MCF 10A (cell line): Measurements from ENCODE around the gene DCAKD. TPM values are rescaled to one million over a fixed set of nuclear protein-coding genes. Genes with fewer than 3 reads are reported as not detected.
A peak's percentile ranks its signal among the peaks of the same experiment; 100 is the strongest.

Experiments used
- BruUV-seq: library from RNA; stranded (reverse); fragments of 400-500 nt; replicated peaks from 2 replicates; lab custom pipeline; 2021; lab: Mats Ljungman, UMichigan
- CTCF ChIA-PET: fragments of 300-600 bp; sonication (Branson Sonifier 250); formaldehyde crosslinking; extraction: SDS; loops from one replicate; lab custom pipeline; 2021; ENCODE audit warnings: antibody characterized with exemption, inconsistent platforms; lab: Yijun Ruan, JAX
- POLR2A ChIA-PET: fragments of 300-600, 350-650 bp; sonication (Branson Sonifier 250); formaldehyde crosslinking; extraction: SDS; loops from one replicate; lab custom pipeline; 2020; ENCODE audit warnings: antibody characterized with exemption, inconsistent platforms; lab: Yijun Ruan, JAX
- DNase-seq: peaks from one replicate; pipeline ENCODE4 v3.0.0-alpha.2; 2018; ENCODE audit not compliant: unreplicated experiment
- H3K27ac Mint-ChIP-seq: one replicate; pipeline ENCODE4 v1.8.0; 2022; ENCODE audit warnings: mild to moderate bottlenecking, low read depth, mixed read lengths; ENCODE audit not compliant: unreplicated experiment
- H3K27me3 Mint-ChIP-seq: one replicate; pipeline ENCODE4 v1.8.0; 2022; ENCODE audit warnings: mixed read lengths; ENCODE audit not compliant: insufficient read depth, unreplicated experiment
- H3K36me3 Mint-ChIP-seq: one replicate; pipeline ENCODE4 v1.8.0; 2022; ENCODE audit warnings: mild to moderate bottlenecking, moderate library complexity, mixed read lengths; ENCODE audit not compliant: insufficient read depth, unreplicated experiment
- H3K4me1 Mint-ChIP-seq: one replicate; pipeline ENCODE4 v1.8.0; 2022; ENCODE audit warnings: mixed read lengths; ENCODE audit not compliant: insufficient read depth, unreplicated experiment
- H3K4me3 Mint-ChIP-seq: one replicate; pipeline ENCODE4 v1.8.0; 2022; ENCODE audit warnings: mild to moderate bottlenecking, moderate library complexity, mixed read lengths; ENCODE audit not compliant: unreplicated experiment
- H3K9me3 Mint-ChIP-seq: one replicate; pipeline ENCODE4 v1.8.0; 2022; ENCODE audit warnings: mixed read lengths; ENCODE audit not compliant: unreplicated experiment
- intact Hi-C: fragments of 100-400 bp; cut with micrococcal nuclease; formaldehyde crosslinking; loops from 2 replicates; pipeline ENCODE4 v1.14.1; 2022
- total RNA-seq: library from RNA; stranded (reverse); gene quantifications from 2 replicates; pipeline ENCODE4 v1.2.3, GENCODE V29; 2022
- TF ChIP-seq, protein P1 (sequence below): fragments of 200-600 bp; IDR thresholded peaks from one replicate; pipeline ENCODE4 v1.8.0; 2022; ENCODE audit warnings: antibody characterized with exemption, mild to moderate bottlenecking; ENCODE audit not compliant: unreplicated experiment

DCAKD gene
- total RNA-seq, 1 experiment from 2014 or later = 23.3 TPM

DNA sequence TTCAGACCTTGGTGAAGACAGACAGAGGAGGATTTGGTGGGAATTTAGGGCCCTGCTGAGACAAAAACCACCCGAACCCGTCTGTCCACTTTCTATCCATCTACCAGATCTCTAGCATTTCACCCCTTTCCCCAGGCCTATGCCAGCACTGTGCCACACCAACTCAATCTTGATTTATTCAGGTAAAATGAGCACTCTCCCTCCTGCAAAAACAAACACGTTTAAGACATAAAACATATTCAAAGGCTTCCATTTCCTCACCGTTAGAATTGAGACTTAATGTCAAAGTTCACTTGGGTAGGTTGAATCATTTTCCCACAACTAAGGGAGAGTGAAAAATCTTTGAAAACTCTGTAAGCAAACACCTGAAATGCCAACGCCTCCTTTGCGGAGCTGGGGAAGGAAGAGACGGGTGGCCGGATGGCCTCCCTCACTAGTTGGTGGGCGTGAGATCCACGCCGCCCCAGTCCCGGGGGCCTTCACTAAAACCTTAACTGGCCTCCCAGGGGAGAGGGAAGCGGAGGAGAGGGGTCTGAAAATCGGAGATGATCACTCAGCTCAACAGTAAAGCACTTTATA lies 862 bp downstream of the DCAKD start:
- TF ChIP-seq, protein P1, sequence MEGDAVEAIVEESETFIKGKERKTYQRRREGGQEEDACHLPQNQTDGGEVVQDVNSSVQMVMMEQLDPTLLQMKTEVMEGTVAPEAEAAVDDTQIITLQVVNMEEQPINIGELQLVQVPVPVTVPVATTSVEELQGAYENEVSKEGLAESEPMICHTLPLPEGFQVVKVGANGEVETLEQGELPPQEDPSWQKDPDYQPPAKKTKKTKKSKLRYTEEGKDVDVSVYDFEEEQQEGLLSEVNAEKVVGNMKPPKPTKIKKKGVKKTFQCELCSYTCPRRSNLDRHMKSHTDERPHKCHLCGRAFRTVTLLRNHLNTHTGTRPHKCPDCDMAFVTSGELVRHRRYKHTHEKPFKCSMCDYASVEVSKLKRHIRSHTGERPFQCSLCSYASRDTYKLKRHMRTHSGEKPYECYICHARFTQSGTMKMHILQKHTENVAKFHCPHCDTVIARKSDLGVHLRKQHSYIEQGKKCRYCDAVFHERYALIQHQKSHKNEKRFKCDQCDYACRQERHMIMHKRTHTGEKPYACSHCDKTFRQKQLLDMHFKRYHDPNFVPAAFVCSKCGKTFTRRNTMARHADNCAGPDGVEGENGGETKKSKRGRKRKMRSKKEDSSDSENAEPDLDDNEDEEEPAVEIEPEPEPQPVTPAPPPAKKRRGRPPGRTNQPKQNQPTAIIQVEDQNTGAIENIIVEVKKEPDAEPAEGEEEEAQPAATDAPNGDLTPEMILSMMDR = no peak
- POLR2A ChIA-PET = interaction anchor here (0.7 to 10.6 kb wide), 19 partner anchors 11 to 321 kb away, joined by 3 to 180 read pairs (median 5); partner anchors contain the start of genes EFTUD2, HEXIM1, HEXIM2 and NMT1
- H3K9me3 Mint-ChIP-seq = no peaks in the 10 kb centered on the region

DNA sequence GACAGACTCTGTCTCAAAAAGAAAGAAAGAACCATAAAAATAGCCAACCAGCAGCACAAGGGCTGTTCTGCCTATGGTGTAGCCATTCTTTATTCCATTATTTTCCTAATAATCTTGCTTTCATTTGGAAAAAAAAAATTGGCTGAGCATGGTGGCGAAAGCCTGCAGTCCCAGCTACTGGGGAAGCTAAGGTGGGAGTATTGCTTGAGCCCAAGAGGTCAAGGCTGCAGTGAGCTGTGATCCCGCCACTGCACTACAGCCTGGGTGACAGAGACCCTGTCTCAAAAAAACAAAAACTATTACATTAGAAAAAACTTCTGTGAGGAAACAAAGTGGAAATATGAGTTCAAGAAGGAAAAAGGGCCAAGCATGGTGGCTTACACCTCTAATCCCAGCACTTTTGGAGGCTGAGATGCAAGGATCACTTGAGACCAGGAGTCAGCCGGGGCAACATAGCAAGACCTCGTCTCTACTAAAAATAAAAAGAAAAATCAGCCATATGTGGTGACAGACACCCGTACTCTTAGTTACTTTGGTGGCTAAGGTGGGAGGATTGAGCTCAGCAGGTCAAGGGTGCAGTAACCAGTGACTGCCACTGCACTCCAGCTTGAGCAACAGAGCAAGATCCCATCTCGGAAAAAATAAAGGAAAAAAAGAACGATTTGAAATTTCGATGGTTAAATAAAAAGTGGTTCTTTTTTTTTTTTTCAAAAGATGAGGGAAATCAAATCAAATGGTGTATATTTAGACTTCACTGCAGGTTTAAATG lies 2.5 kb downstream of the DCAKD start:
- H3K36me3 Mint-ChIP-seq = peaks cover 5% of the 10 kb centered on the region
- TF ChIP-seq, protein P1 = no peak
- intact Hi-C loops = no loop called here
- H3K9me3 Mint-ChIP-seq = no peaks in the 10 kb centered on the region
- peak overlapping the region; percentile 78 for H3K27ac Mint-ChIP-seq
- ChIA-PET CTCF (interaction anchor here (0.7 to 3.6 kb wide), 12 partner anchors 11 to 152 kb away, joined by 3 to 14 read pairs (median 4); partner anchors contain the start of gene ACBD4), POLR2A (interaction anchor here (0.6 to 10.6 kb wide), 21 partner anchors 10 to 962 kb away, joined by 3 to 180 read pairs (median 7); partner anchors contain the start of genes EFTUD2, HEXIM1, NMT1 and UBTF)
- DNase-seq = no peak
- no TSS peak for BruUV-seq
- no peaks in the 10 kb centered on the region for H3K27me3 Mint-ChIP-seq
- peaks cover 20% of the 10 kb centered on the region for H3K4me1 Mint-ChIP-seq
- peak overlapping the region; percentile 75 for H3K4me3 Mint-ChIP-seq

More for the DNA sequence above, 862 bp downstream of the DCAKD start:
- intact Hi-C loops = loop anchor here (2.0 kb wide), 2 partner anchors 48 to 82 kb away; partner anchors contain the start of gene PLCD3
- BruUV-seq = no TSS peak
- DNase-seq = peak; percentile 50
- H3K27ac Mint-ChIP-seq = peak overlapping the region; percentile 77
- H3K4me1 Mint-ChIP-seq = peaks cover 16% of the 10 kb centered on the region
- H3K36me3 Mint-ChIP-seq = peaks cover 9% of the 10 kb centered on the region
- H3K4me3 Mint-ChIP-seq = peak overlapping the region; percentile 75
- CTCF ChIA-PET = interaction anchor here (0.6 to 1.6 kb wide), 7 partner anchors 46 to 271 kb away, joined by 3 to 5 read pairs (median 3); a partner anchor contains a TSS
- H3K27me3 Mint-ChIP-seq = no peaks in the 10 kb centered on the region

DNA sequence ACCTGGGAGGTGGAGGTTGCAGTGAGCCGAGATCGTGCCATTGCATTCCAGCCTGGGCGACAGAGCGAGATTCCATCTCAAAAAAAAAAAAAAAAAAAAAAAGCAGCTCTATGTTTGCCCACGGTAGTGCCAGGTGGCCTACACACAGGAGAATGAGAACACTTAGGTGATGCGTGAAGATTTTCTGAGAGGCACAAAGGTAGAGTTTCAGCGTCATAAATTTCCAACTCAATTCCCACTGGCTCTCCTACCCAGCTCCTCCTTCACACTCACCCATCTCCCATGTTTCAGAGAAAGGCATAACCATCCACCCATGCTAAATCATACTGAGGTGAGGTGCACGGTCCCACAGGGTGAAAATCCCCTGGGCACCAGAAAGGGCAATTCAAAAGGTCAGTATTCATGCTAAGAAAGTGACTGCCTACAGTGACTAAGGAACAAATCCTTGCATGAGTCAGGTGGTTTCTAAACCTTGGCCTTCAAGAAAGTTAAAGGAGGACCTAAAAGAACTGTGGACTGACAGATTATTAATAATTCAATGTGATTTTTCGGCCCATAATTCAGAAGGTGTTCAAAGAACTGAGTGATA lies 4.8 kb downstream of the DCAKD start:
- TF ChIP-seq, protein P1 = no peak
- ChIA-PET POLR2A (interaction anchor here (0.6 to 10.6 kb wide), 19 partner anchors 9 to 269 kb away, joined by 3 to 180 read pairs (median 7); partner anchors contain the start of genes ACBD4, EFTUD2, HEXIM1 and HEXIM2), CTCF (interaction anchor here (0.5 to 3.6 kb wide), 11 partner anchors 24 to 126 kb away, joined by 3 to 14 read pairs (median 4); partner anchors contain the start of genes ACBD4 and PLCD3)
- intact Hi-C loops = no loop called here
- Mint-ChIP-seq H3K4me3 (peak overlapping the region; percentile 45), H3K27me3 (no peaks in the 10 kb centered on the region), H3K27ac (peak overlapping the region; percentile 87), H3K9me3 (no peaks in the 10 kb centered on the region), H3K36me3 (peaks cover 10% of the 10 kb centered on the region), H3K4me1 (peaks cover 37% of the 10 kb centered on the region)
- peak; percentile 50 for DNase-seq
- no TSS peak for BruUV-seq
